Hepatocyte (in vitro differentiated cells): ENCODE measurements around the gene OR6J1. TPM values are rescaled to one million over a fixed set of nuclear protein-coding genes. Genes with fewer than 3 reads are reported as not detected.
"Not testable (repeated sequence)": the region's sequence is repeated elsewhere in the genome, so short reads cannot be mapped to it uniquely, and the experiment has no call there.

Experiments used
- DNase-seq: peaks from one replicate; pipeline ENCODE4 v3.0.0-alpha.2; 2016; ENCODE audit warnings: low spot score
- H2AFZ ChIP-seq: fragments of 200-600 bp; sonication (generic); 2 replicates; pipeline ENCODE4 v1.6.0; 2016; ENCODE audit warnings: antibody characterized with exemption, mild to moderate bottlenecking
- H3K27ac ChIP-seq: fragments of 200-600 bp; sonication (generic); 2 replicates; pipeline ENCODE4 v1.5.1; 2016; ENCODE audit warnings: mild to moderate bottlenecking
- H3K27me3 ChIP-seq: fragments of 200-600 bp; sonication (generic); 2 replicates; pipeline ENCODE4 v1.6.1; 2016
- H3K36me3 ChIP-seq: fragments of 200-600 bp; sonication (generic); replicated peaks from 2 replicates; pipeline ENCODE4 v1.5.1; 2016; ENCODE audit warnings: low read depth; ENCODE audit not compliant: insufficient read depth
- H3K4me1 ChIP-seq: fragments of 200-600 bp; sonication (generic); 2 replicates; pipeline ENCODE4 v1.5.1; 2016; ENCODE audit warnings: mild to moderate bottlenecking, moderate library complexity; ENCODE audit not compliant: insufficient read depth
- H3K4me2 ChIP-seq: fragments of 200-600 bp; sonication (generic); 2 replicates; pipeline ENCODE4 v1.6.0; 2016
- H3K4me3 ChIP-seq: fragments of 200-600 bp; sonication (generic); 2 replicates; pipeline ENCODE4 v1.5.1; 2016; ENCODE audit warnings: mild to moderate bottlenecking
- H3K79me2 ChIP-seq: fragments of 200-600 bp; sonication (generic); 2 replicates; pipeline ENCODE4 v1.6.0; 2017; ENCODE audit warnings: mild to moderate bottlenecking
- H3K9me2 ChIP-seq: fragments of 200-600 bp; sonication (generic); replicated peaks from 2 replicates; pipeline ENCODE4 v1.6.0; 2017; ENCODE audit warnings: mild to moderate bottlenecking; ENCODE audit not compliant: insufficient read depth
- H3K9me3 ChIP-seq: fragments of 200-600 bp; sonication (generic); 2 replicates; pipeline ENCODE4 v1.5.1; 2016; ENCODE audit warnings: low read depth, mild to moderate bottlenecking
- H4K20me1 ChIP-seq: fragments of 200-600 bp; sonication (generic); 2 replicates; pipeline ENCODE4 v1.6.0; 2016; ENCODE audit warnings: mild to moderate bottlenecking; ENCODE audit not compliant: insufficient read depth, poor library complexity, severe bottlenecking
- EZH2 ChIP-seq: fragments of 200-600 bp; sonication (generic); IDR thresholded peaks from 2 replicates; pipeline ENCODE4 v1.6.1; 2016; ENCODE audit warnings: antibody characterized with exemption, mild to moderate bottlenecking, borderline replicate concordance
- EZH2phosphoT487 ChIP-seq: fragments of 200-600 bp; sonication (generic); IDR thresholded peaks from one replicate; pipeline ENCODE4 v1.6.1; 2018; ENCODE audit warnings: antibody characterized with exemption, mild to moderate bottlenecking, low read depth, moderate library complexity; ENCODE audit not compliant: unreplicated experiment, severe bottlenecking
- WGBS: methylation state at CpG from one replicate; pipeline ENCODE4 v1.1.6; 2016; ENCODE audit warnings: low lambda C conversion rate; ENCODE audit errors: missing lambda C conversion rate; 5-methylcytosine and 5-hydroxymethylcytosine counted together
- polyA plus RNA-seq: library from polyadenylated mRNA; unstranded; fragments of >200 nt; fragmentation: Nextera tagmentation; extraction: Ambion mirVana; gene quantifications from 2 replicates; pipeline ENCODE4 v1.2.1, GENCODE V29; 2016
- total RNA-seq: library from RNA; depleted of rRNA; stranded (reverse); fragments of >200 nt; gene quantifications from 2 replicates; pipeline ENCODE4 v1.2.3, GENCODE V29; 2014
- TF ChIP-seq, protein P1 (sequence below): fragments of 200-600 bp; sonication (generic); IDR thresholded peaks from 2 replicates; pipeline ENCODE4 v1.5.1; 2016; ENCODE audit warnings: antibody characterized with exemption, mild to moderate bottlenecking; ENCODE audit not compliant: poor library complexity

The OR6J1 gene
- 0.03 TPM in 1 of 2 replicates, not detected in the other for total RNA-seq
- polyA plus RNA-seq, result not detected in 2 replicates

DNA sequence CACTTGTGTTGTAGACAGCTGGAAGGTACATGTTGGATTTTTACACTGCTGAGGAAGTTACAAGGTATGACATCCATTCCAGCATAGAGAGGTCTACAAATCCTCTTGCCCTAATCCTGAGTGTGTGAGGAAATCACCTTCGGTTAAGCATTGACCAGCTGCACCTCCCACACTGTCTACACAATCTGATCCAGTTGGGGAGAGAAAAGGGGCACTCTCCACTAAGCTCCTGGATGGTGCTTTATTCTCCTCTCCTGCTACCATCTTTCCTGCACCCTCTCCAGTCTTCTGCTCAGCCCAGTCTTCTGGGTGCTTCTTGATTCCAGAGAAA lies at the start of gene OR6J1:
TSS of gene OR6J1 (minus strand) at position 48 of the 331 bp plus-strand sequence. CDS start 9,541 bp downstream, outside the sequence.
- Histone ChIP-seq H3K4me3 (no peak within 1 kb of the TSS), H3K9me2 (no peaks in the 10 kb centered on the region), H2AFZ (no peak within 1 kb of the TSS), H3K79me2 (no peaks in the 10 kb centered on the region), H3K4me2 (peak within 1 kb of the TSS; percentile 23), H3K36me3 (no peaks in the 10 kb centered on the region), H3K4me1 (peaks cover 7% of the 10 kb centered on the region), H4K20me1 (no peaks in the 10 kb centered on the region), H3K9me3 (no peaks in the 10 kb centered on the region), H3K27ac (no peak within 1 kb of the TSS), H3K27me3 (no peaks in the 10 kb centered on the region)
- no peak for DNase-seq
- TF ChIP-seq EZH2, result no peak
- TF ChIP-seq EZH2phosphoT487, result no peak
- TF ChIP-seq, protein P1, sequence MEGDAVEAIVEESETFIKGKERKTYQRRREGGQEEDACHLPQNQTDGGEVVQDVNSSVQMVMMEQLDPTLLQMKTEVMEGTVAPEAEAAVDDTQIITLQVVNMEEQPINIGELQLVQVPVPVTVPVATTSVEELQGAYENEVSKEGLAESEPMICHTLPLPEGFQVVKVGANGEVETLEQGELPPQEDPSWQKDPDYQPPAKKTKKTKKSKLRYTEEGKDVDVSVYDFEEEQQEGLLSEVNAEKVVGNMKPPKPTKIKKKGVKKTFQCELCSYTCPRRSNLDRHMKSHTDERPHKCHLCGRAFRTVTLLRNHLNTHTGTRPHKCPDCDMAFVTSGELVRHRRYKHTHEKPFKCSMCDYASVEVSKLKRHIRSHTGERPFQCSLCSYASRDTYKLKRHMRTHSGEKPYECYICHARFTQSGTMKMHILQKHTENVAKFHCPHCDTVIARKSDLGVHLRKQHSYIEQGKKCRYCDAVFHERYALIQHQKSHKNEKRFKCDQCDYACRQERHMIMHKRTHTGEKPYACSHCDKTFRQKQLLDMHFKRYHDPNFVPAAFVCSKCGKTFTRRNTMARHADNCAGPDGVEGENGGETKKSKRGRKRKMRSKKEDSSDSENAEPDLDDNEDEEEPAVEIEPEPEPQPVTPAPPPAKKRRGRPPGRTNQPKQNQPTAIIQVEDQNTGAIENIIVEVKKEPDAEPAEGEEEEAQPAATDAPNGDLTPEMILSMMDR, result no peak
- WGBS, result 67% methylated on average over 1 of the region's 1 CpG

DNA sequence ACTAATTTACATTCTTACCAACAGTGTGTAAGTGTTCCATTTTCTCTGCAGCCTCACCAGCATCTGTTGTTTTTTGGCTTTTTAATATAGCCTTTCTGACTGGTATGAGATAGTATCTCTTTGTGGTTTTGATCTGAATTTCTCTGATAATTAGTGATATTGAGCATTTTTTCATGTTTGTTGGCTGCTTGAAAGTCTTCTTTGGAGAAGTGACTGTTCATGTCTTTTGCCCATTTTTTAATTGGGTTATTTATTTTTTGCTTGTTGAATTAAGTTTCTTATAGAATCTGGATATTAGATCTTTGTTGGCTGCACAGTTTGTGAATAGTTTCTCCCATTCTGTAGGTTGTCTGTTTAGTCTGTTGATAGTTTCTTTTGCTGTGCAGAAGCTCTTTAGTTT lies 48.0 kb upstream of the OR6J1 start:
- no peak overlapping the region for H3K4me3 ChIP-seq
- H3K27ac ChIP-seq, result no peak overlapping the region
- H3K4me1 ChIP-seq, result peaks cover 2% of the 10 kb centered on the region
- TF ChIP-seq, protein P1, result no peak
- TF ChIP-seq EZH2phosphoT487 (no peak), EZH2 (no peak)
- no peaks in the 10 kb centered on the region for H3K79me2 ChIP-seq
- H3K36me3 ChIP-seq, result no peaks in the 10 kb centered on the region
- DNase-seq, result no peak
- no peaks in the 10 kb centered on the region for H3K9me3 ChIP-seq
- no peaks in the 10 kb centered on the region for H3K27me3 ChIP-seq
- H3K4me2 ChIP-seq, result no peak overlapping the region
- no peaks in the 10 kb centered on the region for H4K20me1 ChIP-seq
- no peak overlapping the region for H2AFZ ChIP-seq
- H3K9me2 ChIP-seq, result no peaks in the 10 kb centered on the region

DNA sequence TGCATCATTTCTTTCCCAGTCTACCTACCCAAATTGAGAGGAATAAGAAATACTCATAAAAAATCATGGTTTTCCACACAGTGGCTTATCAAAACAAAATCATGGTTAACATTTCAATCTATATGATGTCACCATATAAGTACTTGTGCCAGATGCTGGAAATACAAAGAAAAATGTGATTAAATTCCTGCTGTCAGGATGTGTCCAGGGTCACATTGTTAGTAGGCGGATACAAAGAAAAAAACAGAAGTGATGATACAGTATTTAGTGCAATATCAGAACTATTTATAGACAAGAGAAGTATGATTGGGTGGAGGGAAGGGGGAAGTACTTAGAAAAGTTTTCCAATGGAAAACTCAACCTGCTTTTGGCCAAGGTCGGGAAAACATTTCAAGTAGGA lies 47.0 kb upstream of the OR6J1 start:
- no peaks in the 10 kb centered on the region for H4K20me1 ChIP-seq
- H3K4me1 ChIP-seq, result peaks cover 2% of the 10 kb centered on the region
- no peaks in the 10 kb centered on the region for H3K36me3 ChIP-seq
- H3K79me2 ChIP-seq, result no peaks in the 10 kb centered on the region
- H3K27ac ChIP-seq, result no peak overlapping the region
- no peaks in the 10 kb centered on the region for H3K27me3 ChIP-seq
- no peak overlapping the region for H2AFZ ChIP-seq
- H3K9me2 ChIP-seq, result no peaks in the 10 kb centered on the region
- no peak for DNase-seq
- no peak for TF ChIP-seq EZH2phosphoT487
- TF ChIP-seq EZH2, result no peak
- TF ChIP-seq, protein P1, result no peak
- H3K4me2 ChIP-seq, result no peak overlapping the region
- H3K9me3 ChIP-seq, result no peaks in the 10 kb centered on the region
- H3K4me3 ChIP-seq, result no peak overlapping the region
- whole genome bisulfite sequencing, result 86% methylated on average over 2 of the region's 2 CpGs

DNA sequence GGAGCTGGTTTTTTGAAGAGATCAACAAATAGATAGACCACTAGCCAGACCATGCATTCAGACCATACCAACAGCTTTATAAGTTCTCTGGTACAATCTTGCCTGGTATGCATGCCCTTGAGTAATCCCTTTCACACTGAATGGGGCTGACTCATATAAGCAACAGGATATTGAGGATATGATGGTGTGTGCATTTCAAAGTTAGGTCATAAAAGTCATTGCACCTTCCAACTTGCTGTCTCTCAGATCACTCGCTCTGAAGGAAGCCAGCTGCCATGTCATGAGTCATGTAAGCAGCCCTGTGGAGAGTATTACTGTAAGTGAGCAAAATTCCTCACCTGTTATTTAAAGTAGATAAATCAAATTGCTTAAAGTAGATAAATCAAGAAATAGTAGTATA lies 45.0 kb upstream of the OR6J1 start:
- WGBS, result 14% methylated on average over 1 of the region's 1 CpG
- H3K9me2 ChIP-seq, result no peaks in the 10 kb centered on the region
- H4K20me1 ChIP-seq, result no peaks in the 10 kb centered on the region
- no peak overlapping the region for H2AFZ ChIP-seq
- TF ChIP-seq EZH2, result no peak
- no peak for TF ChIP-seq EZH2phosphoT487
- TF ChIP-seq, protein P1, result no peak
- no peaks in the 10 kb centered on the region for H3K79me2 ChIP-seq
- H3K4me1 ChIP-seq, result peaks cover 7% of the 10 kb centered on the region
- no peaks in the 10 kb centered on the region for H3K36me3 ChIP-seq
- no peak overlapping the region for H3K4me2 ChIP-seq
- no peaks in the 10 kb centered on the region for H3K27me3 ChIP-seq
- H3K27ac ChIP-seq, result peak overlapping the region; percentile 43
- no peaks in the 10 kb centered on the region for H3K9me3 ChIP-seq
- peak; percentile 79 for DNase-seq
- no peak overlapping the region for H3K4me3 ChIP-seq

DNA sequence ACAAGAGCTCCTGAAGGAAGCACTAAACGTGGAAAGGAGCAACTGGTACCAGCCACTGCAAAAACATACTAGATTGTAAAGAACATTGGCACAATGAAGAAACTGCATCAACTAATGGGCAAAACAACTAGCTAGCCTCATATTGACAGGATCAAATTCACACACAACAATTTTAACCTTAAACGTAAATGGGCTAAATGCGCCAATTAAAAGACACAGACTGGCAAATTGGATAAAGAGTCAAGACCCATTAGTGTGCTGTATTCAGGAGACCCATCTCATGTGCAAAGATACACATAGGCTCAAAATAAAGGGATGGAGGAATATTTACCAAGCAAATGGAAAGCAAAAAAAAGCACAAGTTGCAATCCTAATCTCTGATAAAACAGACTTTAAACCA lies 43.8 kb upstream of the OR6J1 start:
- 93% methylated on average over 3 of the region's 3 CpGs for WGBS
- not testable (repeated sequence) for H3K4me2 ChIP-seq

More for the DNA sequence above, 43.8 kb upstream of the OR6J1 start:
- not testable (repeated sequence) for H2AFZ ChIP-seq, H3K4me1 ChIP-seq, H3K9me2 ChIP-seq, DNase-seq, H3K4me3 ChIP-seq, H4K20me1 ChIP-seq, H3K27ac ChIP-seq, H3K27me3 ChIP-seq, H3K36me3 ChIP-seq, H3K9me3 ChIP-seq, H3K79me2 ChIP-seq
